Smooth muscle cell (in vitro differentiated cells): ENCODE results near the gene RFX3. TPM values are rescaled to one million over a fixed set of nuclear protein-coding genes. Genes with fewer than 3 reads are reported as not detected.

Experiments used
- DNase-seq: peaks from one replicate; lab custom pipeline; 2025; ENCODE audit not compliant: unreplicated experiment; lab: John Stamatoyannopoulos, UW
- H2AFZ ChIP-seq: fragments of 200-600 bp; sonication (generic); 2 replicates; pipeline ENCODE4 v1.6.0; 2016; ENCODE audit warnings: antibody characterized with exemption, low read depth, mild to moderate bottlenecking
- H3F3A ChIP-seq: fragments of 200-600 bp; sonication (generic); 2 replicates; pipeline ENCODE4 v1.6.0; 2017; ENCODE audit warnings: antibody characterized with exemption, low read depth
- H3K27ac ChIP-seq: fragments of 200-600 bp; sonication (generic); 2 replicates; pipeline ENCODE4 v1.5.1; 2016; ENCODE audit warnings: low read depth, mild to moderate bottlenecking
- H3K27me3 ChIP-seq: fragments of 200-600 bp; sonication (generic); 2 replicates; pipeline ENCODE4 v1.6.1; 2016; ENCODE audit warnings: low read depth, mild to moderate bottlenecking
- H3K36me3 ChIP-seq: fragments of 200-600 bp; sonication (generic); 2 replicates; pipeline ENCODE4 v1.5.1; 2016; ENCODE audit warnings: low read depth
- H3K4me1 ChIP-seq: fragments of 200-600 bp; sonication (generic); 2 replicates; pipeline ENCODE4 v1.5.1; 2016; ENCODE audit warnings: low read depth
- H3K4me2 ChIP-seq: fragments of 200-600 bp; sonication (generic); 2 replicates; pipeline ENCODE4 v1.6.0; 2016; ENCODE audit warnings: mild to moderate bottlenecking
- H3K4me3 ChIP-seq: fragments of 200-600 bp; sonication (generic); 2 replicates; pipeline ENCODE4 v1.5.1; 2016; ENCODE audit warnings: mild to moderate bottlenecking
- H3K79me2 ChIP-seq: fragments of 200-600 bp; sonication (generic); 2 replicates; pipeline ENCODE4 v1.6.0; 2016; ENCODE audit warnings: low read depth, mild to moderate bottlenecking
- H3K9ac ChIP-seq: fragments of 200-600 bp; sonication (generic); 2 replicates; pipeline ENCODE4 v1.6.0; 2016; ENCODE audit warnings: low read depth
- H3K9me3 ChIP-seq: fragments of 200-600 bp; sonication (generic); replicated peaks from 2 replicates; pipeline ENCODE4 v1.5.1; 2016; ENCODE audit warnings: low read depth
- H4K20me1 ChIP-seq: fragments of 200-600 bp; sonication (generic); 2 replicates; pipeline ENCODE4 v1.6.0; 2016; ENCODE audit warnings: low read depth
- WGBS: methylation state at CpG from one replicate; pipeline ENCODE4 v1.1.7; 2016; ENCODE audit warnings: low lambda C conversion rate; 5-methylcytosine and 5-hydroxymethylcytosine counted together
- polyA plus RNA-seq: library from polyadenylated mRNA; unstranded; fragments of >200 nt; fragmentation: Nextera tagmentation; extraction: Ambion mirVana; gene quantifications from 2 replicates; pipeline ENCODE4 v1.2.1, GENCODE V29; 2016
- total RNA-seq: library from RNA; depleted of rRNA; stranded (reverse); fragments of >200 nt; gene quantifications from 2 replicates; pipeline ENCODE4 v1.2.3, GENCODE V29; 2014
- TF ChIP-seq, protein P1 (sequence below): fragments of 200-600 bp; sonication (generic); IDR thresholded peaks from 2 replicates; pipeline ENCODE4 v1.5.1; 2017; ENCODE audit warnings: borderline replicate concordance, mild to moderate bottlenecking, antibody characterized with exemption; ENCODE audit not compliant: insufficient read depth, poor library complexity, severe bottlenecking

RFX3 gene
- total and polyA plus RNA-seq, 2 experiments from 2014 or later: 4.4 to 14.1 TPM

GRCh38 chr9:3271581-3271980 is 254.2 kb downstream of the RFX3 start:
- no peaks in the 10 kb centered on the region for H4K20me1 ChIP-seq
- no peak overlapping the region for H2AFZ ChIP-seq
- H3K9ac ChIP-seq: no peak overlapping the region
- peaks cover 17% of the 10 kb centered on the region for H3K36me3 ChIP-seq
- H3K27me3 ChIP-seq: no peaks in the 10 kb centered on the region
- H3K4me3 ChIP-seq: no peak overlapping the region
- peaks cover 5% of the 10 kb centered on the region for H3K4me1 ChIP-seq
- WGBS: 85% methylated on average over 2 of the region's 2 CpGs
- no peaks in the 10 kb centered on the region for H3K79me2 ChIP-seq
- TF ChIP-seq, protein P1, sequence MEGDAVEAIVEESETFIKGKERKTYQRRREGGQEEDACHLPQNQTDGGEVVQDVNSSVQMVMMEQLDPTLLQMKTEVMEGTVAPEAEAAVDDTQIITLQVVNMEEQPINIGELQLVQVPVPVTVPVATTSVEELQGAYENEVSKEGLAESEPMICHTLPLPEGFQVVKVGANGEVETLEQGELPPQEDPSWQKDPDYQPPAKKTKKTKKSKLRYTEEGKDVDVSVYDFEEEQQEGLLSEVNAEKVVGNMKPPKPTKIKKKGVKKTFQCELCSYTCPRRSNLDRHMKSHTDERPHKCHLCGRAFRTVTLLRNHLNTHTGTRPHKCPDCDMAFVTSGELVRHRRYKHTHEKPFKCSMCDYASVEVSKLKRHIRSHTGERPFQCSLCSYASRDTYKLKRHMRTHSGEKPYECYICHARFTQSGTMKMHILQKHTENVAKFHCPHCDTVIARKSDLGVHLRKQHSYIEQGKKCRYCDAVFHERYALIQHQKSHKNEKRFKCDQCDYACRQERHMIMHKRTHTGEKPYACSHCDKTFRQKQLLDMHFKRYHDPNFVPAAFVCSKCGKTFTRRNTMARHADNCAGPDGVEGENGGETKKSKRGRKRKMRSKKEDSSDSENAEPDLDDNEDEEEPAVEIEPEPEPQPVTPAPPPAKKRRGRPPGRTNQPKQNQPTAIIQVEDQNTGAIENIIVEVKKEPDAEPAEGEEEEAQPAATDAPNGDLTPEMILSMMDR: no peak
- no peak overlapping the region for H3K27ac ChIP-seq
- no peaks in the 10 kb centered on the region for H3F3A ChIP-seq
- H3K9me3 ChIP-seq: no peaks in the 10 kb centered on the region
- no peak for DNase-seq
- no peak overlapping the region for H3K4me2 ChIP-seq

GRCh38 chr9:3271157-3271556 is 254.6 kb downstream of the RFX3 start:
- no peaks in the 10 kb centered on the region for H4K20me1 ChIP-seq
- TF ChIP-seq, protein P1: no peak
- H3K9ac ChIP-seq: no peak overlapping the region
- H3K79me2 ChIP-seq: no peaks in the 10 kb centered on the region
- H2AFZ ChIP-seq: no peak overlapping the region
- H3K4me3 ChIP-seq: no peak overlapping the region
- H3K9me3 ChIP-seq: no peaks in the 10 kb centered on the region
- H3F3A ChIP-seq: no peaks in the 10 kb centered on the region
- H3K4me1 ChIP-seq: peaks cover 5% of the 10 kb centered on the region
- peaks cover 17% of the 10 kb centered on the region for H3K36me3 ChIP-seq
- no peak overlapping the region for H3K4me2 ChIP-seq
- H3K27ac ChIP-seq: no peak overlapping the region
- DNase-seq: no peak
- no peaks in the 10 kb centered on the region for H3K27me3 ChIP-seq
- WGBS: 95% methylated on average over 1 of the region's 1 CpG

DNA sequence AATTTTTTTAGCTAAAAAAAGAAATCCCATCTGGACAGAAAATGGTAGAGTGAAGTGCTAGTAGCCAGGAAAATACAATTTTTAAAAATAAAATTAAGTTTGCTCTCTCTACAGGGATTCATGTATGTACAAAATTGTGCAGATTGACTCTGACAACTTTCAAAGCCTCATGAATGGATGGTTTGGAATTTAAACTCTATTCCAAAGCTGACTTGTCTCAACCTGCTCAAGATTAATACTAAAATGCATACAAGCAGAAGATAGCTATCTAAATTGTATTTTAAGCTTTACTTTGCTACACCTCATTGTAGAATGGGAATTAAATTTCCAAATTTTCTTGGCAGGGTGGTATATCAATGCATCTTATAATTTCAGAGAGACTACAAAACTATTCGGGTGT is 257.6 kb downstream of the RFX3 start:
- H3K9me3 ChIP-seq: no peaks in the 10 kb centered on the region
- DNase-seq: no peak
- no peaks in the 10 kb centered on the region for H4K20me1 ChIP-seq
- peaks cover 10% of the 10 kb centered on the region for H3K36me3 ChIP-seq
- H3K4me1 ChIP-seq: peaks cover 5% of the 10 kb centered on the region
- H3K4me2 ChIP-seq: no peak overlapping the region
- WGBS: 92% methylated on average over 1 of the region's 1 CpG
- no peak overlapping the region for H3K4me3 ChIP-seq
- no peaks in the 10 kb centered on the region for H3K27me3 ChIP-seq
- no peak overlapping the region for H3K27ac ChIP-seq
- no peaks in the 10 kb centered on the region for H3K79me2 ChIP-seq
- no peak overlapping the region for H3K9ac ChIP-seq
- H2AFZ ChIP-seq: no peak overlapping the region
- H3F3A ChIP-seq: no peaks in the 10 kb centered on the region
- TF ChIP-seq, protein P1: no peak

- H3K4me2 ChIP-seq: no peak overlapping the region
- H3K9ac ChIP-seq: no peak overlapping the region
- no peak for DNase-seq
- H2AFZ ChIP-seq: no peak overlapping the region
- H3K36me3 ChIP-seq: peaks cover 3% of the 10 kb centered on the region
- TF ChIP-seq, protein P1: no peak
- no peaks in the 10 kb centered on the region for H3K27me3 ChIP-seq
- H3K27ac ChIP-seq: no peak overlapping the region
- H3K4me3 ChIP-seq: no peak overlapping the region
- H4K20me1 ChIP-seq: no peaks in the 10 kb centered on the region
- no peaks in the 10 kb centered on the region for H3F3A ChIP-seq
- no peaks in the 10 kb centered on the region for H3K9me3 ChIP-seq
- H3K79me2 ChIP-seq: no peaks in the 10 kb centered on the region
- WGBS: 95% methylated on average over 3 of the region's 3 CpGs
- H3K4me1 ChIP-seq: no peaks in the 10 kb centered on the region
These were observed 262.1 kb downstream of the RFX3 start for GRCh38 chr9:3263698-3264097.
